Activated T-cell treated with anti-CD3 and anti-CD28 coated beads, Interleukin-2, amount 50 U/mL, for 72 hours (primary cell): ENCODE results near the gene SGTA. TPM values are rescaled to one million over a fixed set of nuclear protein-coding genes. Genes with fewer than 3 reads are reported as not detected.
"Not testable (repeated sequence)": the region's sequence is repeated elsewhere in the genome, so short reads cannot be mapped to it uniquely, and the experiment has no call there.

Experiments
- ATAC-seq, 2 donors: fragments of 150-1000 bp; cut with Tn5 transposase; replicated peaks in 1 of 2; 2 replicates each; pipeline ENCODE4 v1.10.0; 2021; ENCODE audit warnings: moderate library complexity in 2 of 2, mild to moderate bottlenecking in 1 of 2
- DNase-seq, 2 donors: peaks; one replicate each; pipeline ENCODE4 v3.0.0; 2021 to 2022; ENCODE audit warnings: mixed read lengths in 1 of 2
- H3K27ac Mint-ChIP-seq: one replicate; pipeline ENCODE4 v1.8.0; 2022; ENCODE audit warnings: mild to moderate bottlenecking, moderate library complexity, mixed read lengths
- H3K27me3 Mint-ChIP-seq: one replicate; pipeline ENCODE4 v1.8.0; 2022; ENCODE audit warnings: low read depth, mixed read lengths
- H3K36me3 Mint-ChIP-seq, 2 donors: one replicate each; pipeline ENCODE4 v1.8.0; 2022; ENCODE audit warnings: mixed read lengths in 2 of 2, mild to moderate bottlenecking in 1 of 2; ENCODE audit not compliant: insufficient read depth in 2 of 2
- H3K4me1 Mint-ChIP-seq: one replicate; pipeline ENCODE4 v1.8.0; 2022; ENCODE audit warnings: low read depth, mixed read lengths
- H3K4me3 Mint-ChIP-seq, 2 donors: one replicate each; pipeline ENCODE4 v1.8.0; 2022; ENCODE audit warnings: mild to moderate bottlenecking in 2 of 2, mixed read lengths in 2 of 2, moderate library complexity in 2 of 2
- H3K9me3 Mint-ChIP-seq, 2 donors: one replicate each; pipeline ENCODE4 v1.8.0; 2022; ENCODE audit warnings: mixed read lengths in 2 of 2
- total RNA-seq, 2 donors: library from RNA; stranded (reverse); gene quantifications; one replicate each; pipeline ENCODE4 v1.2.3, GENCODE V29; 2022

SGTA gene
- total RNA-seq, 2 donors from 2014 or later = 45.1 to 63.7 TPM

DNA sequence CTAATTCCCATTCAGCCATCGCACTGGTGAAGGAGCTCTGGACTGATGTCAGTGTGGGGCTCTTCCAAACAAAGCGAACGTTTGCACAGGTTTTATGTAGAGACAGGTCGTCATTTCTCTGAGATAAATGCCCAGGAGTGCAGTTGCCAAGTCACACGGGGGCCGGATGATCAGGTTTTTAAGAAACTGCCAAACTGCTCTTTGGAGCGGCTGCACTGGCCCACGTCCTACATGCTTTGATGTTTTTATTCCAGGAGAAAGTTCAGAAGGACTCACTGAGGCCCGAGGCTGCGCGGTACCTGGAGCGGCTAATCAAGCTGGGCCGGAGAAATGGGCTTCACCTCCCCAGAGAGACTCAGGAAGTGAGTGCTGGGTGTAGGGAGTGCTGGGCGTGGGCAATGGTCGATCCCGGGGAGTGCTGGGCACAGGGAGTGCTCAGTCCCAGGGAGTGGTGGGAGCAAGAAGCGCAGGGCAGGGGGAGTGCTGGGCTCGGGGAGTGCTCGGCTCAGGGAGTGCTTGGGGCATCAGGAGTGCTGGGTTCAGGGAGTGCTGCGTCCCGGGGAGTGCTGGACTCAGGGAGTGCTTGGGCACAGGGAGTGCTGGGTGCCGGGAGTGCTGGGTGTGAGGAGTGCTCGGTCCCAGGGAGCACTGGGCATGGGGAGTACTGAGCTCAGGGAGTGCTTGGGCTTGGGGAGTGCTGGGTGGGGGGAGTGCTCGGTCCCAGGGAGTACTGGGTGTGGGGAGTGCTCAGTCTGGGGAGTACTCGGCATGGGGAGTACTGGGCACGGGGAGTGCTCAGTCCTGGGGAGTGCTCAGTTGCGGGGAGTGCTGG lies 13.0 kb upstream of the SGTA start:
- Mint-ChIP-seq H3K27ac (no peak overlapping the region), H3K27me3 (no peaks in the 10 kb centered on the region), H3K9me3 (no peaks in the 10 kb centered on the region), H3K4me3 (no peak overlapping the region), H3K4me1 (no peaks in the 10 kb centered on the region), H3K36me3 (peaks cover 7 to 9% of the 10 kb centered on the region in 2 donors)
- DNase-seq (no peak), ATAC-seq (no peak)

DNA sequence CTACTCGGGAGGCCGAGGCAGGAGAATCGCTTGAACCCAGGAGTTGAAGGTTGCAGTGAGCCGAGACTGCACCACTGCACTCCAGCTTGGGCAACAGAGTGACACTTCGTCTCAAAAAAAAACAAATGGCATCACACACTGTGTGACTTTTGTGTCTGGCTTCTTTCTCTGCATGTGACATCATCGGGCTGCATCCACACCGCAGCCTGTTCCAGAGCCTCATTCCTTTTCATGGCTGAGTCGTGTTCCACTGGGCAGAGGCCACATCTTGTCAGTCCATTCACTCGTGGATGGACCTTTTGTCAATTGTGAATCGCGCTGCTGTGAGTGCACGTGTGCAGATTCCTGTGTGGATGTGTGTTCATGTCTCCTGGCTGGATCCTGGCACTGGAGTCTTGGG lies 10.5 kb upstream of the SGTA start:
- DNase-seq = no peak
- Mint-ChIP-seq H3K36me3 (peaks cover 8 to 9% of the 10 kb centered on the region in 2 donors), H3K27me3 (no peaks in the 10 kb centered on the region), H3K4me3 (no peak overlapping the region), H3K27ac (no peak overlapping the region), H3K9me3 (no peaks in the 10 kb centered on the region), H3K4me1 (peaks cover 18% of the 10 kb centered on the region)
- no peak for ATAC-seq

DNA sequence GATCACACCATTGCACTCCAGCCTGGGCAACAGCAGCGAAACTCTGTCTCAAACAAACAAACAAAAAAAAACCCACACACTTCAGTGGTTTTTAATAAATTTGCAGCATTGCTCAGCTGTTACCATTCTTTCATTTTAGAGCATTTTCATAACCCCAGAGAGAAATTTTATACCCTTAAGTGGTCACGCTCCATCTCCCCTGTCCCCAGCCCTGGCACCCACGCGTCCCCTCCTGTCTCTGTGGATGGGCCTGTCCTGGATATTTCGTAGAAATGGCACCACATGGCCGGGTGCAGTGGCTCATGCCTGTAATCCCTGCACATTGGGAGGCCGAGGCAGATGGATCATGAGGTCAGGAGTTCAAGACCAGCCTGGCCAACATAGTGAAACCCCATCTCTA lies 10.1 kb upstream of the SGTA start:
- ATAC-seq = no peak
- Mint-ChIP-seq H3K36me3 (peaks cover 8 to 10% of the 10 kb centered on the region in 2 donors), H3K9me3 (no peaks in the 10 kb centered on the region), H3K27ac (no peak overlapping the region), H3K4me3 (no peak overlapping the region), H3K27me3 (no peaks in the 10 kb centered on the region), H3K4me1 (peaks cover 18% of the 10 kb centered on the region)
- DNase-seq = no peak

GRCh38 chr19:2792666-2793065 lies 9.6 kb upstream of the SGTA start:
- not testable (repeated sequence) for H3K27ac Mint-ChIP-seq, DNase-seq, H3K36me3 Mint-ChIP-seq, H3K27me3 Mint-ChIP-seq, ATAC-seq, H3K9me3 Mint-ChIP-seq, H3K4me3 Mint-ChIP-seq
- H3K4me1 Mint-ChIP-seq = peaks cover 19% of the 10 kb centered on the region

DNA sequence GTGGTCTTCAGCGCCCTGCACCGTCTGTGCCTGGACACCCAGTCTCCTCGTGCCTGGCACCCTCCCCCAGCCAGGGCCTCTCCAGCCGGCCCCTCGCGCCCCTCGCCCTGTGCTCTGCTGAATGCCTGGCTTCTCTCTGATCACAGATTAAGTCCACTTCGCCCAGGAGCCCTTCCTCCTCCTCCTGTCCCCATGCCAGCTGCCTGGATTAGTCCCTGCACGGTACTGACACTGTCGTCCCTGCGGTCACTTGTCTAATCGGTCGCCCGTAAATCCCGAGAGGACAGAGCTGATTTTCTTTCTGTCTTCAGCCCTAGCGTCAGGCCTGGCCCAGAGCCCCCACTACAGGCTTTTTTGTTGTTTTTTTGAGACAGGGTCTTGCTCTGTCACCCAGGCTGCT lies 8.8 kb upstream of the SGTA start:
- no peak for ATAC-seq
- Mint-ChIP-seq H3K27ac (no peak overlapping the region), H3K9me3 (no peaks in the 10 kb centered on the region), H3K4me1 (peaks cover 27% of the 10 kb centered on the region), H3K27me3 (no peaks in the 10 kb centered on the region), H3K4me3 (no peak overlapping the region), H3K36me3 (peaks cover 8% of the 10 kb centered on the region in 2 donors)
- DNase-seq = no peak

DNA sequence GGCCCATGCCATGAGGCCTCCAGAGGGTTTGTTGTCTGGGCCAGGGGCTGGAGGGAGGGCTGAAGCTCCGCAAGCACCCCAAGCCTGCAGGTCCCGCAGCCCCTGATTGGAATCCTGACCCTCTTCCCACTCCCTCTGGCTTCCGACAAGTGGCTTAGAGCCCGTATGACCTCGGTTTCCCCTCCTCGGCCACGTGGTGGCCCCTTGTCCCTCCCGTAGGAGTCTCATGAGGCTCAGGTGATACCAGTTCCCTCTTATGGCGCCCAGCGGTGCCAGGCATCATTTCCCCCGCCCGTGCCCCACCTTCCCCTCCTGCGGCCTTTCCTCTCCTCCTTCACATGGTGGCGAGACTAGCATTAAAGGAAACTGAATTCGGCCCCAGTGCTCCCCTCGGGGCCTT lies 8.4 kb upstream of the SGTA start:
- Mint-ChIP-seq H3K27ac (no peak overlapping the region), H3K9me3 (no peaks in the 10 kb centered on the region), H3K36me3 (peaks cover 8% of the 10 kb centered on the region in 2 donors), H3K4me1 (peaks cover 28% of the 10 kb centered on the region), H3K27me3 (no peaks in the 10 kb centered on the region), H3K4me3 (no peak overlapping the region)
- DNase-seq (no peak), ATAC-seq (no peak)

GRCh38 chr19:2790557-2791271 lies 7.6 kb upstream of the SGTA start:
- H3K27me3 Mint-ChIP-seq = no peaks in the 10 kb centered on the region
- peaks cover 35% of the 10 kb centered on the region for H3K4me1 Mint-ChIP-seq
- no peak overlapping the region for H3K27ac Mint-ChIP-seq
- H3K36me3 Mint-ChIP-seq = peaks cover 7 to 8% of the 10 kb centered on the region in 2 donors
- no peak for ATAC-seq
- H3K4me3 Mint-ChIP-seq = no peak overlapping the region
- DNase-seq = no peak
- H3K9me3 Mint-ChIP-seq = no peaks in the 10 kb centered on the region

DNA sequence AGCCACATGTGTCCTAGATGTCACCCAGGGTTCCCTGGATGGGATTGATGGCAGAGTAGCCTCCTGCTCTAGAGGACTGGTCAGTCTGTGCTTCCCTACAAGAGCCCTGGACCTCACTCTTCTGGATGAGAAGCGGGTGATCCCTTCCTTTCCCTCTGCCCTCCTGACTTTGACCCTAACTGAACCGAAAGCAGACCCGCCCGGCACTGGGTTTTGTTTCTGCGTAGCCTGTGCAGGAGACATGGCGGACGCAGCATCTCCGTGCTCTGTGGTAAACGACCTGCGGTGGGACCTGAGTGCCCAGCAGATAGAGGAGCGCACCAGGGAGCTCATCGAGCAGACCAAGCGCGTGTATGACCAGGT lies 7.1 kb upstream of the SGTA start:
- ATAC-seq = no peak
- Mint-ChIP-seq H3K27me3 (no peaks in the 10 kb centered on the region), H3K9me3 (no peaks in the 10 kb centered on the region), H3K36me3 (peaks cover 4 to 5% of the 10 kb centered on the region in 2 donors), H3K4me1 (peaks cover 35% of the 10 kb centered on the region), H3K4me3 (peak overlapping the region in 1 of 2 donors; percentile 24), H3K27ac (no peak overlapping the region)
- no peak for DNase-seq

DNA sequence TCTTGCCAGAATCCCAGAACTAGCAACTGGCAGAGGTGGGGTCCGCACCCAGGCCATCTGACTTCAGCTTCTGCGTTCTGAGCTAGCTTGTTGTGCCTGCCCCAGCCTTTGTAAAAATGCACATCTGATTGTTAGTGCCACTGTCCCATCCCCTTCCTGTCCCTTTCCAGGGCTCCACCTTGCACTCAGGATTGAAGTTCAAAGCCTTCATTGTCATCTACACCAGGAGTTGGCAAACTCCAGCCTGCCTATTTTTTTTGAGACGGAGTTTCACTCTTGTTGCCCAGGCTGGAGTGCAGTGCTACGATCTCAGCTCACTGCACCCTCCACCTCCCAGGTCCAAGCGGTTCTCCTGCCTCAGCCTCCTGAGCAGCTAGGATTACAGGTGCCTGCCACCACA lies 5.2 kb upstream of the SGTA start:
- peak overlapping the region in 1 of 2 donors; percentile 42 for H3K4me3 Mint-ChIP-seq
- no peak for DNase-seq
- peaks cover 53% of the 10 kb centered on the region for H3K4me1 Mint-ChIP-seq
- ATAC-seq = no peak
- H3K36me3 Mint-ChIP-seq = peaks cover 4 to 5% of the 10 kb centered on the region in 2 donors
- no peak overlapping the region for H3K27ac Mint-ChIP-seq
- H3K9me3 Mint-ChIP-seq = no peaks in the 10 kb centered on the region
- no peaks in the 10 kb centered on the region for H3K27me3 Mint-ChIP-seq

DNA sequence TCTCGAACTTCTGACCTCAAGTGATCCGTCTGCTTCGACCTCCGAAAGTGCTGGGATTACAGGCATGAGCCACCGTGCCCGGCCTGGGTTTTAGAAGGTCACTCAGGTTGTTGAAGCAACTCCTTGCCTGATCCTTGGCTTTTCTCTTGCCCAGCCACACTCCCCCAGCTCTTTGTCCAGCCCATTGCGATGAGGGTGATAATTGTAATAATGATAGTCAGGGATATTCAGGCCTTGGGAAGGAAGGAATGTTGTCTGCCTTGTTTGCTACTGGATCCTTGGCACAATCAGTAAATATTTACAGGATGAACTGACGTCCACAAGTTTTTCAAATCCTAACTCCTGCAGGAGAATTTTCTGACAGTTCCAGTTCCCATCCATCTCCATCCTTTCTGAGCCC lies 4.0 kb upstream of the SGTA start:
- DNase-seq = no peak
- Mint-ChIP-seq H3K9me3 (no peaks in the 10 kb centered on the region), H3K27ac (no peak overlapping the region), H3K4me3 (peak overlapping the region; percentile 60 to 79), H3K27me3 (no peaks in the 10 kb centered on the region), H3K4me1 (peaks cover 57% of the 10 kb centered on the region), H3K36me3 (peaks cover 4 to 5% of the 10 kb centered on the region in 2 donors)
- no peak for ATAC-seq

DNA sequence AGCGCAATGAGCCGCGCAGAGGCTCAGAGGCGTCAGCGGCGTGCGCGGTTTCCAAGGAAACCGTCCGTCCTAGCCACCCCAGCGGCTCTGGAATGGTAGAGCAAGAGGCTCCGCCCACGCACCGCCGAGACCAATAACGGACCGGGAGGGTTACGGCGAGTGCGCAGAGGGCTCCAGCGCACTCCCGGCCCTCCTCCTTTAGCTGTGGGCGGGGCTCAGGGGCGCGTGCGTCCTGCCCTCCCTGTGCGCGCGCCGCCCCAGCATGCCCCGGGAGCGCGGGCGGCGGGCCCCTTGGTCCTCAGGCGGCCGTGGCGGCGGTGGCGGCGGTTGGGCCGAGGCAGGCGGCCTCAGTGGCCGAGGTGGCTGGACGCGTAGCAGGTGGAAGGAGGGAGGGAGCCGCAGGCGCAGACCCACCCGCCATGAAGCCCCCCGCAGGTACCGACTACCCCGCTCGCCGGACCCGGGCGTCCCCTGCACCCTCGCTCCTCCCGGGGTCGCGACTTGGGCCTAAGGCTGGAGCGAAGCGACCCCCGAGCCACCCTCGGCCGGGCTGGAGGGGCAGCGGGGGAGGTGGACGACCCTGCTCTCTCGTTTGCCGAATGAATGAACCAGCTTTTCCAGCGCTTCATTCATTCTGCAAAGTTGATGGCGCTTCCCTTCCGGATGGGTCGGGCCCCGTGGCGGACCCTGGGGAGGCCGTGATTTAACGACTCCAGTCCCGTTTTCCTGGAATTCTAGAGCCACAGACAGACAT lies 2.3 kb upstream of the SGTA start, which contains the start of gene THOP1:
THOP1 (plus strand) TSS at position 260 of the 754 bp plus-strand sequence; CDS start at position 420, 160 bp downstream.
- peak; percentile 99 to 100 for DNase-seq
- H3K4me1 Mint-ChIP-seq = peaks cover 73% of the 10 kb centered on the region
- H3K4me3 Mint-ChIP-seq = peak within 1 kb of the TSS; percentile 79 to 97
- no peaks in the 10 kb centered on the region for H3K27me3 Mint-ChIP-seq
- peaks cover 1 to 4% of the 10 kb centered on the region in 2 donors for H3K36me3 Mint-ChIP-seq
- no peaks in the 10 kb centered on the region for H3K9me3 Mint-ChIP-seq
- peak; percentile 84 to 85 for ATAC-seq
- H3K27ac Mint-ChIP-seq = peak within 1 kb of the TSS; percentile 73

- ATAC-seq (no peak), DNase-seq (no peak)
- H3K4me1 Mint-ChIP-seq = peaks cover 61% of the 10 kb centered on the region
- H3K27ac Mint-ChIP-seq = peak overlapping the region; percentile 82
- peaks cover 0 to 1% of the 10 kb centered on the region in 2 donors for H3K36me3 Mint-ChIP-seq
- no peaks in the 10 kb centered on the region for H3K9me3 Mint-ChIP-seq
- H3K4me3 Mint-ChIP-seq = peak overlapping the region; percentile 79 to 97
- no peaks in the 10 kb centered on the region for H3K27me3 Mint-ChIP-seq
These were observed 690 bp upstream of the SGTA start for GRCh38 chr19:2783781-2784145.
